RWPE2 (cell line): ENCODE data around the gene SETBP1.
A peak's percentile ranks its signal among the peaks of the same experiment; 100 is the strongest.

Experiments used
- ATAC-seq: fragments of 200-7000 bp; cut with Tn5 transposase; 3 replicates; pipeline ENCODE4 v1.9.1; 2021; ENCODE audit warnings: low read depth
- DNase-seq: peaks from one replicate; pipeline ENCODE4 v3.0.0-alpha.2; 2020; ENCODE audit warnings: low spot score
- H3K27ac ChIP-seq: fragments of 450-650 bp; 2 replicates; pipeline ENCODE4 v1.5.1; 2017; ENCODE audit warnings: mild to moderate bottlenecking; ENCODE audit not compliant: poor library complexity, severe bottlenecking
- H3K27me3 ChIP-seq: fragments of 250-450 bp; sonication (Bioruptor Pico); 2 replicates; pipeline ENCODE4 v1.5.1; 2021; ENCODE audit warnings: mild to moderate bottlenecking, moderate library complexity; ENCODE audit not compliant: insufficient read depth, poor library complexity, severe bottlenecking
- H3K36me3 ChIP-seq: fragments of 250-450 bp; sonication (Bioruptor Pico); 2 replicates; pipeline ENCODE4 v1.5.1; 2020; ENCODE audit warnings: low read depth, mild to moderate bottlenecking, moderate library complexity
- H3K4me1 ChIP-seq: fragments of 250-450 bp; sonication (Bioruptor Pico); 2 replicates; pipeline ENCODE4 v1.5.1; 2021; ENCODE audit warnings: mild to moderate bottlenecking, moderate library complexity; ENCODE audit not compliant: insufficient read depth, poor library complexity, severe bottlenecking
- H3K4me3 ChIP-seq: fragments of 250-450 bp; sonication (Bioruptor Pico); 2 replicates; pipeline ENCODE4 v1.5.1; 2021; ENCODE audit warnings: mild to moderate bottlenecking, moderate library complexity; ENCODE audit not compliant: severe bottlenecking
- H3K9me3 ChIP-seq: fragments of 250-450 bp; sonication (Bioruptor Pico); 2 replicates; pipeline ENCODE4 v1.5.1; 2021; ENCODE audit warnings: mild to moderate bottlenecking, moderate library complexity; ENCODE audit not compliant: severe bottlenecking
- TF ChIP-seq, protein P1 (sequence below): fragments of 450-650 bp; IDR thresholded peaks from one replicate; pipeline ENCODE4 v1.5.1; 2017; ENCODE audit warnings: mild to moderate bottlenecking, moderate library complexity; ENCODE audit not compliant: poor library complexity, severe bottlenecking

SETBP1 gene

DNA sequence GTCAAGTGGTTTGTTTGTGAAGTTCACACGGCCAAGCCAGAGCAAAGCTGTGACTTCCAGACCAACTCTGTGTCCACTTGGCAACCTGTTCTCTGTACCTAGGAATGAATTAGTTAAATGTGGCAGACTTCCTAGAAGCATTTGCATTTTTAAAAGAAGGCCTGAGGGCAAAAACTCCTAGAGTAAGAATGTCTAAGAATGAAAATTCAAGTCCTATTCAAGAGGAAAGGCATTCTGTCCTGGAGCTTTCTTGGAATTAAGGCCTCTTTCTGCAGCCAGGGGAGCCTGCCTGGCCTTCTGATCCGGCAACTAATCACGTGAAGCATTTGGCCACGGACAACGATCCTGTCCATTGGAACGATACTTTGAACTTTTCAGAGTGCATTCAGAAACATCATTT is 155.0 kb downstream of the SETBP1 start:
- TF ChIP-seq, protein P1, sequence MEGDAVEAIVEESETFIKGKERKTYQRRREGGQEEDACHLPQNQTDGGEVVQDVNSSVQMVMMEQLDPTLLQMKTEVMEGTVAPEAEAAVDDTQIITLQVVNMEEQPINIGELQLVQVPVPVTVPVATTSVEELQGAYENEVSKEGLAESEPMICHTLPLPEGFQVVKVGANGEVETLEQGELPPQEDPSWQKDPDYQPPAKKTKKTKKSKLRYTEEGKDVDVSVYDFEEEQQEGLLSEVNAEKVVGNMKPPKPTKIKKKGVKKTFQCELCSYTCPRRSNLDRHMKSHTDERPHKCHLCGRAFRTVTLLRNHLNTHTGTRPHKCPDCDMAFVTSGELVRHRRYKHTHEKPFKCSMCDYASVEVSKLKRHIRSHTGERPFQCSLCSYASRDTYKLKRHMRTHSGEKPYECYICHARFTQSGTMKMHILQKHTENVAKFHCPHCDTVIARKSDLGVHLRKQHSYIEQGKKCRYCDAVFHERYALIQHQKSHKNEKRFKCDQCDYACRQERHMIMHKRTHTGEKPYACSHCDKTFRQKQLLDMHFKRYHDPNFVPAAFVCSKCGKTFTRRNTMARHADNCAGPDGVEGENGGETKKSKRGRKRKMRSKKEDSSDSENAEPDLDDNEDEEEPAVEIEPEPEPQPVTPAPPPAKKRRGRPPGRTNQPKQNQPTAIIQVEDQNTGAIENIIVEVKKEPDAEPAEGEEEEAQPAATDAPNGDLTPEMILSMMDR = no peak
- Histone ChIP-seq H3K9me3 (no peaks in the 10 kb centered on the region), H3K4me3 (no peak overlapping the region), H3K27me3 (no peaks in the 10 kb centered on the region), H3K27ac (no peak overlapping the region), H3K4me1 (peaks cover 16% of the 10 kb centered on the region), H3K36me3 (no peaks in the 10 kb centered on the region)
- ATAC-seq (no peak), DNase-seq (no peak)

DNA sequence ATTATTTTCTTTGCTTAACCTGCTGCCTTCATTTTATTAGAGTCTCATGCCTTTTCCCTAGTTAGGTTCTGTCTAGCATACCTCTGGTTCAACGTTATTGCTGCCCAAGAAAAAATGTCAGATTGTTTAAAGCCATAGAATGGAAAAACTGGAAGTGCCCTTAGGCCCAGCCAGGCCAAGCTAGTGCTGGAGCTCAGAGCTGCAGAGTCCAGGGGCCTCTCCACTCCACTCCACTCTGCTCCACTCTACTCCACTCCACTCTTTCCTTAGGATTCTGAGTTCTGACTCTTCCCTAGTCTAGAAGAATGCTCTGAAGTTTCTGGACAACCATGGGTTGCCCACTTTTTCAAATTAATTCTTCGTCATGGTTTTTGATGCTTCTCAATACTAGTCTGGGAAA is 155.6 kb downstream of the SETBP1 start:
- H3K9me3 ChIP-seq = no peaks in the 10 kb centered on the region
- no peaks in the 10 kb centered on the region for H3K27me3 ChIP-seq
- ATAC-seq (no peak), DNase-seq (no peak)
- no peaks in the 10 kb centered on the region for H3K36me3 ChIP-seq
- TF ChIP-seq, protein P1 = no peak
- no peak overlapping the region for H3K4me3 ChIP-seq
- H3K4me1 ChIP-seq = peaks cover 19% of the 10 kb centered on the region
- no peak overlapping the region for H3K27ac ChIP-seq

DNA sequence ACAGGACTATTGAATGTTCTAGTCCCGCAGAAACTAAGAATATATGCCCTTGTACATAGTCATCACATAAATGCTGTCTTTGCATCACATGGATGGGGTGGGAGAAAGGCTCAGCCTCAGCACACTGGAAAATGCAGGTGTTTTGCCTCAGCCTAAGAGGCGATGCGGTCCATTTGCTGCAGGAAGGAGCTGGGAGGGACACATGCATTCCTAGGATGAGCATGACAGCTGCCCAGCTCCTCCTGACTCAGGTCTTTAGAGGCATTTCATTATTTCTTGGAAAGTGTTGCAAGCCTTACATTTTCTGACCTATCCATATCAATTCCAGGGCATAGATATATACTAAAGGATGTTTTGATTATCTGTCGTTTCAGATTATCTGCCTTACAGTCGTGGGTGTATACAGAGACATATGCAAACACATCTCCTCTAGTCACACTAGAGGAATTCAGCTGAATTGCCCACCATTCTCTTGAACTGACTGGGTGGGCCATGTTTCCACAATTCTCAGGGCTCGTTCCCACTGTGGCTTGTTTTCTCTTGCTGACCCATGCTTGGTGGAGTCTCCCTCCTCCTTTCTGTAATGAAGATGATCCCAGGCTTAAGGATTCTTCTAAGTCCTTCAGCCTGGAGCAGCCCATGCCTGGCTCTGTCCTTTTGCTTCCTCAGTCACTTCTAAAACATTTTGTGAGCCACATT is 156.9 kb downstream of the SETBP1 start:
- TF ChIP-seq, protein P1 = no peak
- peaks cover 22% of the 10 kb centered on the region for H3K4me1 ChIP-seq
- H3K9me3 ChIP-seq = no peaks in the 10 kb centered on the region
- DNase-seq (no peak), ATAC-seq (no peak)
- H3K36me3 ChIP-seq = no peaks in the 10 kb centered on the region
- no peaks in the 10 kb centered on the region for H3K27me3 ChIP-seq
- no peak overlapping the region for H3K27ac ChIP-seq
- no peak overlapping the region for H3K4me3 ChIP-seq

DNA sequence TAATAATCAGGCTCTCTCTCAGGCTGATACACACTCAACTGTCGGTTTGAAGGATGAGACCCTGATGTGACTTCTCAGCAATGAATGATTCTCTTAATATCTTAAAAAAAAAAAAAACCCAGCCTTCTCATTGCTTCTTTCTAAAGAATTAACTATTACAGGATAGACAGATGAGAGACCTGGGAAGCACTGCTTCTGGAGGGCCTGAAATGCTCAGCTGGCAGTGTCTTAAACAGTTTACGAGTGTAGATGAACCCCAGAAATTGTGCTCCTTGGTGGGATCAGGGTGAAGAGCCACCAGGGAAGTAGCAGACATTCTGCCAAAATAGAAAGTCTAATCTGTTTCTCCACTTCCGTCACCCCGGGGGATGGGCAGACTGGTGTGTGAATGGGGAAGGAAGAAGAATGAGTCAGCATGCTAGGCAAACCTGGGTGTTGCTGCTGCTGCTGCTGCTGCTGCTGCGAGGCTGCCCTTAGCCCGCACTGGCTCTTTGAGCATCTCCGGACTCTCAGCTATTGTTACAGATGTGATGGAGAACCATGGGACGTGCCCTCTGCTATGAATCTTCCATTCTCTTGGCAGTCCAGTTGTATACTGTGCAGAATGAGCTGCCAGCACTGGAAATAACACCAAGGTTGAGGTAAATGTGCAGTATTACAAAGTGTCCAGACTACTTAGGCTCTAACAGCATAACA is 158.4 kb downstream of the SETBP1 start:
- no peak overlapping the region for H3K27ac ChIP-seq
- no peaks in the 10 kb centered on the region for H3K9me3 ChIP-seq
- DNase-seq = peak; percentile 73
- H3K4me3 ChIP-seq = no peak overlapping the region
- TF ChIP-seq, protein P1 = no peak
- peaks cover 22% of the 10 kb centered on the region for H3K4me1 ChIP-seq
- H3K27me3 ChIP-seq = no peaks in the 10 kb centered on the region
- no peaks in the 10 kb centered on the region for H3K36me3 ChIP-seq
- peak; percentile 95 for ATAC-seq
